NCI-H2196 (cell line): ENCODE measurements around the gene ZNF280D.
"Not testable (repeated sequence)": the region's sequence is repeated elsewhere in the genome, so short reads cannot be mapped to it uniquely, and the experiment has no call there.

Experiments
- DNase-seq: peaks from one replicate; lab custom pipeline; 2025; ENCODE audit not compliant: unreplicated experiment; lab: John Stamatoyannopoulos, UW

Gene ZNF280D

DNA sequence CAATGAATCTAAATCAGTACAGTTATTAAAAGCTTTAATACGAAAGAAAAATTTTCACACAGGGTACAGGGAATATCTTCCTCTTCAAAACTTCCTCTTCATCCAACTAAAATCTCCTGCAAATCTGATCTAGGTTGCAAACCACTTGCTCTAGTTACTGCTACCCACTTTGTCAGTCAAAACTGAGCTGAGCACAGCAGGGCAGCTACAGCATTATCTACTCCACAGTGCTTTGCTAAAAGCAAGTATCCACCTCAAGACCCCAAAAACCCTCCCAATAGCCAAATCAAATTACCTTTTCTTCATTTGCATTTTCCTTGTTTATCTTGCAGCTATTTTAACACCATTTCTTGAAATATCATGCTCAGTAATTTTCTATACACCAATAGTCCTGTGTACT, 14.7 kb downstream of the ZNF280D start:
- no peak for DNase-seq

DNA sequence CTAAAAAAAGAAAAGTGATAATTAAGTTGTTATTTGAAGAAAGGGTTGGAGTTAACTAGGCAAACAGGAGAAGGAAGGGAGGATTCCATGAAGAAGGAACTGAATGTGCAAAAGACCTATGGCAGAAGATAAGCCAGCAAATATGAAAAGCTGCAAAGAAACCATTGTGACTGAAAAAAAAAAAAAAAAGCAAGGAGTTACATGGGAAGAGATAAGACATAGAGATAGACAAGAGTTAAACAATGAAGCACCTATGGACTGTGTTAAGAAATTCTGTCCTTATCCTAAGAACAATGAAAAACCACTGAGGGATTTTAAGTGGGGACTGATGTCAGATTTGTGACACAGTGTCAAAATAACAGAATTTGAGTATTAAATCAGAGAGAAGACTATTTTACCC, 17.0 kb downstream of the ZNF280D start:
- DNase-seq: no peak

DNA sequence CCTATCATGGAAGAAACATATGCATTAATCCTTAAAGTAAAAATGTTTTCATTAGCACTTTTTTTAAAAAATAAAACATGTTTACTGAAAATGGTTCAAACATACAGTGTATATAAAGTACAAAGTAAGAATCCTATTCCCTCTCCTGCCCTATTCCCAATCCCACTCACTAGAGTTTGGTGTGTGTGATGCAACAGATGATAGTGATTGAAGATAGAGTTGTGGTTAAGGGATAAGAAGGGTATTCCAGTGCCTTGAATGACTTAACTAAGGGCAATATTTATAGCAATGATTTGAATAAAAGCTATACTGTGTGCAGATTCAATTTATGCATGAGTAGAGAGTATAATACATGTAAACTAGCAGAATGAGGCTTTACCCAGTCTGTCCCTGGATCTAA, 18.1 kb downstream of the ZNF280D start:
- no peak for DNase-seq

DNA sequence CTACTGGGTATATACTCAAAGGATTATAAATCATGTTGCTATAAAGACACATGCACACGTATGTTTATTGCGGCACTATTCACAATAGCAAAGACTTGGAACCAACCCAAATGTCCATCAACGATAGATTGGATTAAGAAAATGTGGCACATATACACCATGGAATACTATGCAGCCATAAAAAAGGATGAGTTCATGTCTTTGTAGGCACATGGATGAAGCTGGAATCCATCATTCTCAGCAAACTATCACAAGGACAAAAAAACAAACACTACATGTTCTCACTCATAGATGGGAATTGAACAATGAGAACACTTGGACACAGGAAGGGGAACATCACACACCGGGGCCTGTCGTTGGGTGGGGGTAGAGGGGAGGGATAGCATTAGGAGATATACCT, 23.8 kb downstream of the ZNF280D start:
- DNase-seq: not testable (repeated sequence)

DNA sequence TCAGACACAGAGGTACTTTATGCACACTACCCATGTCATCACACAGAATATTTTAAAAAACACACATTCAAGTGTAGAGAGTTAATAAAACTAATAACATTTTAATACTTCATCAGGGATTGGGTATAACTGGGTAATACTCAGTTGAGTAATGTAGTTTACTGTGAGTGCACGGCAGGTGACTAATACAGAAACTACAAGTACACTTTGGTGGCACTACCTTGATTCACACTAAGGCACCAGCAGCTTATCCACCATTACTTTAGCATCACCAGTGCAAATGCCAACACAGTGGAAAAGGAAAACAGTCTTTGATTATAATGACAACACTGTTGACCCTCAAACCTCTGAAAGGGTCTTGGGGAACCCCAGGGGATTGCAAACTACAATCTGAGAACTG, 33.6 kb downstream of the ZNF280D start:
- no peak for DNase-seq

DNA sequence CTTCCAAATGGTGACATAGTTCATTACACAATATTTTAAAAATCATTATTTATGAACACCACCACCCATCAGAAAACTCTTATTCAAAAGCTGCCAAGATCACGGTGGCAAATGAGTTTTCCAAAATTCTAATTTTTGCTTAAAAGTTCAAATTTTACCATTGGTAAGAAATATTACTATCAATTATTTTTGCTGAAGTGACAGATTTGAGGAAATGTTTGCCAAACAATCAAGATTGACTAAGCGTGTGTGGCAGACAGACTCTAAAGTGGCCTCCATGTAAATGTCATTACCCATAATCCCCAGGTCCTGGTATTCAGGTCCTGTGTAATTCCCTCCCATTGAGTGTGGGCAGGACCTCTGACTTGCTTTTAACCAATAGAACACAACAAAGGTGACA, 35.0 kb downstream of the ZNF280D start:
- no peak for DNase-seq

DNA sequence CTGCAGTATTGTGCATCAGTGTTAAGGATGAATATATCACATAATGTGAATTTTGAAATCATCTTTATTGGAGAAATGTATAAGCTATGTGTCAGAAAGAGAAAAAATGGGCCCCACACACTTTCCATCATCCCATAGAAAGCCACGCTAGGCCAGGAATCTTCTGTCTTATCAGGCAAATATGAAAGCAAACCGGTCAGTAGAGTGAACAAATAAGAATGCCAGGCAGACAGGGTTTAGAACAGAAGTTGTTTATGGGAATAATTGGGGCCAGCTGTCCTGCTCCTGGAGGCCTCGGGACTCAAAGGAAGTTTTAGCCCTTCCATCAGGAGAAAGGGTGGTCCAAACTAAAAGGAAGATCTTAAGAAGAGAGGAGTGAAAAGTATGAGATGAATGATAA, 39.5 kb downstream of the ZNF280D start:
- no peak for DNase-seq

DNA sequence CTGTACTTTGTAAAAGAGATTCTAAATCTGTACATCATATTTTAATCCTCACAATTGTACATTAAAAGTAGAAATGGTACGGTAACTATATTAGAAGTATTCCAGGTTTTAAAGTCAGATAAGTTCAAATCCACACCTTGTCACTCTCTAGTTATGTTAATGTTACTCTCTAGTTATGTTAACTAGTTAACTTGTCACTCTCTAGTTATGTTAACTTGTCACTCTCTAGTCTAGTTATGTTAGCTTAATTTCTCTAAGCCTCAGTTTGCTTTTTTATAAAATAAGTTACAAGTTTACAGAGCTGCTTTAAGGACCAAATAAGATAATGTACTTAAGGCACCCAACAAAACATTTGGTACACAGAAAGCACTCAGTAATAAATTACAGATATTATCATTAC, 42.6 kb downstream of the ZNF280D start:
- DNase-seq: no peak

DNA sequence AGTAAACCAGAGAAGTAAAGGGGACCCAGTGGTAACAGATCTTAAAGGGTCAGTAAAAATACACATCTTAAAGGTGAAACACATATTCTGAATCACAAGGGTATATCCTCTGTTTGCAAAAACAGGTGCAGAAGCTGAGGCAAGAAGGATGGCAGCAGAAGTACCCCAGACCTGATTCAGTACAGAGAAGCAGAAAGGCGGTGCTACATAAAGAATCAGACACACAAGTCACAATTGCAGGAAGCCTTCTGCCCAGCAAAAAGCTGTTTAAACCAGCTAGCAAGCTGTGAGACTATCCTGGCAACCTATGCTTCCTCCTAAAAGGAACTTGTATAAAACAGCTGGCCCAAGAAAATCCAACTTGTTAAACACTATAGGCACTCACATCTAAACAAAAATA, 49.4 kb downstream of the ZNF280D start:
- no peak for DNase-seq

DNA sequence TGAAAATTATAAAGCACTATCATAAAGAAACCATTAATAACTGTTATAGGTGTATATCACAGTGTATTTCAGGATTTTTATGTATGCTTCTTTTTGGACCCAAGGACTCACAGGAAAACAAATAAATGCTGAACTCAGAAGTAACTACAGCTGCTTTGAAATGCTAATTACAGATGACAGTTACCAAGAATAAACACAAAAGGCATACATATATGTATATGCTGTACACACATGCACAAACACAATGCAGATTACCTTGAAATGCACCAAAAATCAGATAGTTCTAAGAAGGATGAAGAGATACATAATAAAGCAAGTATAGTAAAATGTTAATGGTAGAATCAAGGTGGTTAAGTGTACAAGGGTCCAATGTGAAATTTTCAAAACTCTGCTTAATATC, 52.2 kb downstream of the ZNF280D start:
- no peak for DNase-seq

DNA sequence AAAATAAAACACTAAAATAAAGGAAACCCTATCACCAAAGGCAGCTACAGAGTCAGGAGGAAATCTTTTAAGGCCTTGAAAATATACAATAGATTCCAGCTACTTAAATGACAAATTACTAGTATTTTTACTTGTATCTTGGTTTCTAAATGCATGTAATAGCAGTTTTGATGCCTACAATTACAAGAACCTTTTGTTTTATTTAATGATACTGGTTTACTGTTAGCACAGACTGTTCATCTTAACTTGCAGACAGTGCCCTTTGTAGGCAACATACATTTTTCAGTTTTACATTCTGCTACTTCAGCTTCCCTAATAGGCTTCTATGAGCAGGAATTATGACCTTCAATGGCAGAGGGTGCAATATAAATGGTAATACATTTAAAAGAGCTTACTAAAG, 54.1 kb downstream of the ZNF280D start:
- DNase-seq: no peak

DNA sequence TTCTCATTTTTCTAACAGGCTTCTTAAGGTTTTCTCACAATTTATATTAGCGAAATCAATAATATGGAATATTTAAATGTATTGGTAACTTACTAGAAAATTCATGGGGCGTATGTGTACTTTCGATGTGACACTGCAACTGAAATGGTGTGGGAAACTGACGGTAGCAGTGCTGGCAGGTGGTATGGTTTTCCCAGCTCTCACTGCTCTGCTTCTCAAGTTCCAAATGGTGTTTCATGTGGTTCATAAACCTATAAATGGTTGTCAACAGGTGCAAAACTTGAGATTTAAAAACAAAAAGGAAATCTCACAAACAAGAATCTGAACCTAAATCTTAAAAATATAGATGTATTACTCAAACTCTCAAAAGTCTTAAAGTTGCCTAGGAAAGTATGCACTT, 54.7 kb downstream of the ZNF280D start:
- no peak for DNase-seq

DNA sequence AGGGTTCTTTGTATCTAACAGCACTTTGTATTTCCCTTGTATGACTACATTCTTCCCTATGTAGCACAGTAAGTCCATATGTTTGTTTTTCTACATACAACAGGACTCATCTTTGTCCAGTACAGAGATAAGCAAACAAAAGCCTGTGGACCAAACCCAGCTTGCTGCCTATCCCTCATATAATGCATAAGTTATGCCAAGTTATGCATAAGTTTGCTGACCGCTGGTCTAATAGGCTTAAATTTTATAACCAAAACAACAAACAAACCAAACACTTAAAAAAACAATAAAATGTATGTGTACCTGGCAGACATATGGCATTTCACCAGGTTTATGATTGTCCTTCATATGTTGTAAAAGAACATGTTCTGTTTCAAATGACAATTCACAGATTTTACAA, 56.0 kb downstream of the ZNF280D start:
- no peak for DNase-seq

DNA sequence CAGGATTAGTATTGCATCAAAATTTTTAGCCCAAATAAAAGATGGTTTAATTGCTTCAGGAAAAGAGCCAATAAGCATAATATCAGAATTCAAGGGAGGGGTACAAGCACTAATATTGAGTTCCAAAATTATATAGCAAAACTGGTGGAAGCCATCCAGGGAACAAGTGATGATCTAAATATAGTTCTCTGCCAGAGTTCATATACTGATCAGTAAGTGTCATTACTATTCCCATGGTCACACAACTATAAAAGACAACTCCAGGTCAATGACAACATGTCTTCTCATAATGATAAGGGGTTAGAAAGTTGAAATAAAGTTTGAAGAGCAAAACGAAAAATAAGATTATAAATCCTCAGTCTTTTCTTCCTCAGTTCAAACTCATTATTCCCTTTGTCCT, 57.4 kb downstream of the ZNF280D start:
- no peak for DNase-seq

DNA sequence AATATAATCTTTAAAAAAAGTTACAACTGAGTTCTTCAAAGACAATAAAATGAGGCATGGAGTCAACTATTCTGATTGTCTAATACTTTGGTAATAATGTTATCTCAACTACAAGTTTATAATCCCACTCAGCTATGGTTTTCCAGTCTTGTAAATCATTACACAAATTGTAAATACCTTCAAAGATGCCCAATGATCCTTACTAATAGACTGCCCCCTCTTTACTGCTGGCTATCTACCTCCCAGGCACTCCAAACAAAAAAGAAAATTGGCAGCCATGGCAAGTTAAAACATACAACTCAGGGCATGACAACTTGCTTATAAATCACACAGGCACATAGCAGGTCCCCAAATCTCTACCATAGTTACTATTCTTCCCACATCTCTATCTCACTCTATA, 58.5 kb downstream of the ZNF280D start:
- DNase-seq: no peak

DNA sequence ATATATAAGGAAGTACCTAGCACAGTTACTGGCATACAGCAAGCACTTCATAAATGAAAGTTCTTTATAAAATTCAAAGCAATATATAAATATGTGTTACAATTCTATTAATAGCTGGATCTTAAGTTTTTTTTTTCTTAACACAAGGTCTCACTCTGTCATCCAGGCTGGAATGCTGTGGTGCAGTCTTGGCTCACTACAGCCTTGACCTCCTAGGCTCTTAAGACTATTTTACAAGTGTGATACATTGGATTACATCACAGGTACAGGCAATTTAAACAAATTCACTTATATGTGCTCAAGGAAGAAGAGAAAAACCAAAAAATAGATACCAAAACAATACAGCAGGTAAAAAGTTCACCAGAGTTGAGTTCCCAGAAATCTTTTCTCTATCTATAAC, 60.6 kb downstream of the ZNF280D start:
- DNase-seq: no peak

DNA sequence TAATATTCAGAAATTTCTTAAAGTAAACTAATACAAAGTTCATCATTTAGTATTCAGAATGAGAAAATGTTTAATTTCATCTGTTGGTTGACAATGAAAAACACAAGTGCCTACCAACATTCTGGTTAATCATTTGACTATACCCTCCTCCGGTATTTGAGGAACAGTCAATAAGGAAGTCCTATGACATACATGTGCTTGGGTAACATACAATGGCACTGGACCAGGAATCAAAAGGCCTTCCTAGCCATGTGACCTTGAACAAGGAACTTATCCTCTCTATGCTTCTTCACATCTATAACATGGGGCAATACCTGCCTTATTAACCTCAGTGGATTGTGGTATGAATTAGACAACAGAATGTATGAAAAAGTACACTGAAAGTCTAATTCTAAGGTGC, 65.8 kb downstream of the ZNF280D start:
- DNase-seq: no peak

DNA sequence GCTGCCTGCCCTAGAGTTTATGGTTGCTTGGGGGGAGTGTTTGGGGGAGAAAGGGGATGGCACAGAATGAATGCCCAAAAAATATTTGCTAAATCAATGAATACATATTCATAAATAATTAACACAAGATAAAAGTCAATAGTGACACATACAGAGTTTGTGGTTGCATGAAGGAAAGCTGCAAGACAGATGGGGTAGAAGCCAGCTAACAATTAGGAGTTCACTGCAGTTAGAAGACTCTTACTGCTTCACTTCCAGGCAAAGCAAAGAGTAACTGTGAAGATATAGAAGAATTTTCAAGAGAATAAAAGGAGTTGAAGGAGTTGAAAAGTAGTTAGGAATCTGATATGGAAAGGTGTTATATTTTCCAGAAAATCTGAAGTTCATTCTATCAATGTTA, 72.4 kb downstream of the ZNF280D start:
- DNase-seq: no peak

DNA sequence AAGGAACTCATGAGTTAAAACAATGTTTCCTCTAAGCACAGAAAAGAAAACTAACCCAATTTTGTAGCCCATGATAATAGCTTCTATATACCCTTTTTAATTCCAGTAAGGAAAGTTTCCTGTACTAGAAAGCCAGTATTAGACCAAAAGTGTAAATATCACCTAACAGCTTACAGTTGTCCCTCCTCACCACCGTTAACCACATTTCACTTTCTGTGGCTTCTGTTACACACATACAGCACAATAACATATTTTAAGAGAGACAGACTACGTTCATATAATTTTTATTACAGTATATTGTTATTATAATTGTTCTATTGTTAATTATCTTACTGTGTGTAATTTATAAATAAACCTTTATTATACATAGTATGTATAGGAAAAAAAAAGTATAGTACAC, 74.1 kb downstream of the ZNF280D start:
- DNase-seq: no peak

DNA sequence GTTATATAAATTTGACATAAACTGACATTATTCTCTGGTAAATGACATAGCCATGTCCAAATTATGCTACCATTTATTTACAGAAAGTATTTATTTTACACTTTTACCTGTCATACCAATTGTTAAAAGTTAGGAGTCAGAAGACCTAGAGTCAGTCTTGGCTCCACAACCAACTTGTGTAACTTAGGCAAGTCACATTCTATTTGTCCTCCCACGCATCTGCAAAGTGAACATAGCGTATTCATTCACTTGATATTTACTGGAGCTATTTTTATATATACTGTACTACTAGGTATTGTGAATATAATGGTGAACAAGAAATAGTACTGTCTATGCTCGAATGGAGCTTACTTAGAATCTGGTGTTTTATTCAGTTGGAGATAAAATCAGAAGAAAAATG, 78.7 kb downstream of the ZNF280D start:
- DNase-seq: no peak

DNA sequence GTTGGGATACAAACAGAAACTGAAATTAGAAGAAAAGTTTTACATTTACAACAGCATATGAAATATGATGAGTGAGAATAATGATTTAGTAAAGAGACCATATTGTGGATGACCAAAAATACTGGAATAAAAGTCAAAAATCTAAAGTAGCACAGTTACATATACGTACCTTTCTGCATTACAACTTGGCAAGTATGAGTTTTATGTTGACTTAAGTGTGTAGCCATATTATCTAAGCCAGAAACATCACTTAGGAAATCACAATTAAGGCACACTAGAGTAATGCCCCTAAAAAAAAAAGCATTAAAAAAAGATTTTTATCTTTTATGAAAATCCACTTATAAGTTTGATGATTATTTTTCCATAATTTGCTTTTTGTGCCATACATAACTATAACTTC, 79.1 kb downstream of the ZNF280D start:
- no peak for DNase-seq

DNA sequence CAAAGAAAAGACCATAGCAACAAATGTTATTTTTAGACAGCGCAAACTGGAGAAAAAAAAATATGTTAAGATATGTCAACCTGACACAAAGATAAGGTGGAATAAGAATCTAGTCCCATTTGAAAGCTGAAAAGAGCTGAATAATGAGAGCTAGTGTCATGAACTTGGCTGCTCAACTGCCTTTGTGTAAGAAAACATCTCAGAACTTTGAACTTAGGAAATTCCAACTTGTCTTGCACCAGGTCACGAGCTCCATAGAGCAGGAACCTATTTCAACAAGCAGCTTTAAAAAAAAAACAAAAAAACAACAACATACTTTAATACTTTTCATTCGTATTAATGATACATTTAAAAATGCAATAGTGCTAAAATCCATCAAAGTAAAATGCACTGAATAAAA, 79.5 kb downstream of the ZNF280D start:
- DNase-seq: no peak

DNA sequence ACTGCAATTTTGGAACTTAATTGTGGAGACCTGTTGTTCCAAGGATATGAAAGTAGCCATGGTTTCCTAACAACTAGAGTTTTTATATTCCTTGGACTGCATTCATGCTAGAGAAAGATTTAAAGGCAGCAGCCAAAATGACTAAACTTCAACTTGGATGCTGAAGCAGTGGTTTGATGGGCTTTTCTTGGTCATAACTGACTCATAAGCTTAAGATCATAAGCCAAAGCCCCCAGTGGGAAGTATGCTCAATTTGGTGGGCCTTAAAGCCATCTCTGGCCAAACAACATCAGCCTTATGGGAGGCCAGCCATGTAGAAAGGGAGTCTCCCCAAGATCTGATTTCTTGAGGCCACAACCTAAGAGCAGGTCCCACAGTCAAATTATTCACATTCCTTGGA, 80.2 kb downstream of the ZNF280D start:
- no peak for DNase-seq

DNA sequence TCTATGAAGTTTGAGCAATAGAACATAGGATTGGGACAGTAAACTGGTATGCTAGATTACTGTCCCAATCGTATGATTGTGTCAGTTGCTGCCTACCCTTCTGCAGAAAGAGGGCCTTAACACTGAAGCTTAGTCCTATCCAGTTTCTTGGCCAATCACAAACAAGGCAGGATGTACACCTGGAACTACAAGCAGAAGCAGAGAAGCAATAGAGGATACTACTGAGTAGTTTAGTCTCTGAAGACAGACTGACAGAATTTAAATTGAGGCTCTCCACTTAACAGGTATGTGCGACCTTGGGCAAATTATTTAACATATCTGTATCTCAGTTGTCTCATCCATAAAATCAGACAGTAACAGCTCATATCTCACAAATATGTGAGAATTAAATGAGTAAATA, 85.0 kb downstream of the ZNF280D start:
- no peak for DNase-seq
